ENCODE data around the gene TGM5. TPM values are rescaled to one million over a fixed set of nuclear protein-coding genes. Genes with fewer than 3 reads are reported as not detected.

TGM5 gene
- total RNA-seq, 2 donors from 2014 or later = 1.6 to 11.3 TPM

GRCh38 chr15:43183270-43183669 lies 83.5 kb downstream of the TGM5 start:
- Histone ChIP-seq H3K4me1 (replicated peaks) (peaks cover 5% of the 10 kb centered on the region), H3K36me3 (no peaks in the 10 kb centered on the region), H3K27me3 (replicated peaks; ENCODE audit: insufficient read depth) (no peaks in the 10 kb centered on the region), H3K4me3 (no peak overlapping the region), H3K9me3 (no peaks in the 10 kb centered on the region), H3K27ac (no peak overlapping the region)
- intact Hi-C loops (cut with DNase I) = no loop called here
- TF ChIP-seq, protein P1, sequence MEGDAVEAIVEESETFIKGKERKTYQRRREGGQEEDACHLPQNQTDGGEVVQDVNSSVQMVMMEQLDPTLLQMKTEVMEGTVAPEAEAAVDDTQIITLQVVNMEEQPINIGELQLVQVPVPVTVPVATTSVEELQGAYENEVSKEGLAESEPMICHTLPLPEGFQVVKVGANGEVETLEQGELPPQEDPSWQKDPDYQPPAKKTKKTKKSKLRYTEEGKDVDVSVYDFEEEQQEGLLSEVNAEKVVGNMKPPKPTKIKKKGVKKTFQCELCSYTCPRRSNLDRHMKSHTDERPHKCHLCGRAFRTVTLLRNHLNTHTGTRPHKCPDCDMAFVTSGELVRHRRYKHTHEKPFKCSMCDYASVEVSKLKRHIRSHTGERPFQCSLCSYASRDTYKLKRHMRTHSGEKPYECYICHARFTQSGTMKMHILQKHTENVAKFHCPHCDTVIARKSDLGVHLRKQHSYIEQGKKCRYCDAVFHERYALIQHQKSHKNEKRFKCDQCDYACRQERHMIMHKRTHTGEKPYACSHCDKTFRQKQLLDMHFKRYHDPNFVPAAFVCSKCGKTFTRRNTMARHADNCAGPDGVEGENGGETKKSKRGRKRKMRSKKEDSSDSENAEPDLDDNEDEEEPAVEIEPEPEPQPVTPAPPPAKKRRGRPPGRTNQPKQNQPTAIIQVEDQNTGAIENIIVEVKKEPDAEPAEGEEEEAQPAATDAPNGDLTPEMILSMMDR (IDR thresholded peaks at IDR 0.05) = no peak
- TF ChIP-seq POLR2AphosphoS5 (IDR thresholded peaks at IDR 0.05) (no peak), POLR2A (IDR thresholded peaks at IDR 0.05) (no peak)
- WGBS = 71% methylated on average over 3 of the region's 3 CpGs
- no peak for DNase-seq (ENCODE audit: low spot score)

Small RNA genes lying within 50 kb of the gene (small RNA-seq; reads per million reads assigned to genes)
- gene RF00019 = 0 reads per million in 2 donors

Other genes starting within 250 kb of the TGM5 start
- gene UBR1, start 160.9 kb downstream of the TGM5 start, total RNA-seq = 10 to 100 TPM; 27.2 to 28.0 TPM
- gene TMEM62, start 133.3 kb downstream of the TGM5 start, total RNA-seq = 10 to 100 TPM; 34.4 to 35.4 TPM
- gene CCNDBP1, start 81.5 kb downstream of the TGM5 start, total RNA-seq = 10 to 100 TPM; 63.6 to 91.9 TPM
- 1 to 10 TPM in 1 of 2 donors, not detected in 1; 1.4 TPM for gene EPB42, start 45.9 kb downstream of the TGM5 start, total RNA-seq
- 1 to 10 TPM in 1 of 2 donors, not detected in 1; 2.7 TPM for gene TGM7, start 35.3 kb upstream of the TGM5 start, total RNA-seq
- 1 to 10 TPM; 6.8 to 7.4 TPM for gene LCMT2, start 63.6 kb upstream of the TGM5 start, total RNA-seq
- 10 to 100 TPM; 18.3 to 26.2 TPM for gene ZSCAN29, start 104.1 kb upstream of the TGM5 start, total RNA-seq
- gene TUBGCP4, start 104.2 kb upstream of the TGM5 start, total RNA-seq = 10 to 100 TPM; 13.5 to 13.8 TPM
- gene TP53BP1, start 226.2 kb upstream of the TGM5 start, total RNA-seq = 10 to 100 TPM; 36.3 to 73.6 TPM